Ascending aorta (tissue), 2 donors: ENCODE data around the gene C14orf180. TPM values are rescaled to one million over a fixed set of nuclear protein-coding genes. Genes with fewer than 3 reads are reported as not detected.
A peak's percentile ranks its signal among the peaks of the same experiment; 100 is the strongest.

Experiments
- DNase-seq, 2 donors: peaks; one replicate each; pipeline ENCODE4 v3.0.0-alpha.2; 2019; ENCODE audit warnings: low spot score in 2 of 2
- H3K27ac ChIP-seq, 2 donors: fragments of 200-600 bp; sonication (generic); one replicate each; pipeline ENCODE4 v1.5.1; 2016 to 2017; ENCODE audit warnings: mild to moderate bottlenecking in 1 of 2
- H3K27me3 ChIP-seq: fragments of 200-600 bp; sonication (generic); one replicate; pipeline ENCODE4 v1.5.1; 2017
- H3K36me3 ChIP-seq, 2 donors: fragments of 200-600 bp; sonication (generic); one replicate each; pipeline ENCODE4 v1.5.1; 2016
- H3K4me1 ChIP-seq, 2 donors: fragments of 200-600 bp; sonication (generic); one replicate each; pipeline ENCODE4 v1.5.1; 2016 to 2017; ENCODE audit warnings: mild to moderate bottlenecking in 1 of 2
- H3K4me3 ChIP-seq, 2 donors: fragments of 200-600 bp; sonication (generic); one replicate each; pipeline ENCODE4 v1.5.1; 2016 to 2017; ENCODE audit warnings: mild to moderate bottlenecking in 1 of 2
- H3K9me3 ChIP-seq, 2 donors: fragments of 200-600 bp; sonication (generic); one replicate each; pipeline ENCODE4 v1.5.1; 2016
- CTCF ChIP-seq, 3 experiments: fragments of 200-600 bp in 2 of 3; fragments of 450-650 bp in 1 of 3; sonication (generic) in 2 of 3; IDR thresholded peaks; one replicate each; pipeline ENCODE4 v1.5.1; 2016 to 2019; ENCODE audit warnings: antibody characterized with exemption in 3 of 3, mild to moderate bottlenecking in 1 of 3, moderate library complexity in 1 of 3
- intact Hi-C: fragments of 100-400 bp; cut with DNase I; formaldehyde crosslinking; loops from one replicate; pipeline ENCODE4 v1.15.1; 2023
- total RNA-seq: library from RNA; depleted of rRNA; stranded (reverse); fragments of >200 nt; gene quantifications from one replicate; pipeline ENCODE4 v1.1.0, GENCODE V29; 2016

The C14orf180 gene
- total RNA-seq, 1 donor from 2014 or later = 0.21 TPM

DNA sequence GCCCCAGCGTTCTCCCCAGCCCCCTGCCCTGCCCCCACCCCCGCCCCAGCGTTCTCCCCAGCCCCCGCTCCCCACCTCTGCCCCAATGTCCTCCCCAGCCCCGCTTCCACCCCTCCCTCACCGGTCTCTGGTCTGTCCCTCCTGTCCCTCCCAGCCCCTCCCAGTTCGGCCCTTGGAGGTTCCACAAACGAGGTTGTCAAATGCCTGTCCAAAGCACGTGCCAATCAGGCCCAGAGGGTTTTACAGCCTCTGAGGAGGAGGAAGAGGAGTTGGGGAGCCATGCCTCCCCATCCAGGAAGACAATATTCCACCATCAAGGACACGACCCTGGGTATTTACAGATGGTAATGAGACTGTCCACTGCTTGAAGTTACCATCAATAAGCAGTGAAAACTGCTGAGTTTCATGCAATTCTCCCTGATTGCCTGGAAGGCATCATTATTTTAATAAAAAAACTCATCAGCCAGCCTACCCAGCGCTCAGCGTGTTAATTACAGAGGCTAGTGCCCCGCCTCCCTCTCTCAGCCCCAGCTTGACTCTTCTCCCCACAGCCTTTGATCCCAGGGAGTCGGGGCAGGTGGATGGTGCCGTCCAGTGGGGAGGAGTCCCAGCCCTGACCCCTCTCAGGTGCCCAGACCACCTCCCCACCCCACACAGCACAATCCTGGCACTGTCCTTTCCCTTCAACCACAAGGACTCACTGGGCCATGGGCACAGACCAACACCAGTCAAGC lies 30.6 kb upstream of the C14orf180 start:
- Histone ChIP-seq H3K4me1 (no peaks in the 10 kb centered on the region), H3K36me3 (no peaks in the 10 kb centered on the region), H3K27me3 (no peaks in the 10 kb centered on the region), H3K9me3 (no peaks in the 10 kb centered on the region), H3K4me3 (no peak overlapping the region), H3K27ac (no peak overlapping the region)
- no peak for TF ChIP-seq CTCF (IDR thresholded peaks at IDR 0.05)
- intact Hi-C loops = no loop called here
- DNase-seq = peak in 1 of 2 donors; percentile 49

GRCh38 chr14:104549536-104550339 lies 29.8 kb upstream of the C14orf180 start:
- H3K4me3 ChIP-seq = no peak overlapping the region
- no peak for TF ChIP-seq CTCF (IDR thresholded peaks at IDR 0.05)
- H3K36me3 ChIP-seq = no peaks in the 10 kb centered on the region
- H3K27ac ChIP-seq = no peak overlapping the region
- H3K4me1 ChIP-seq = no peaks in the 10 kb centered on the region
- no peaks in the 10 kb centered on the region for H3K9me3 ChIP-seq
- intact Hi-C loops = no loop called here
- peak in 1 of 2 donors; percentile 30 for DNase-seq
- no peaks in the 10 kb centered on the region for H3K27me3 ChIP-seq

- TF ChIP-seq CTCF (IDR thresholded peaks at IDR 0.05) = no peak
- no peak overlapping the region for H3K4me3 ChIP-seq
- H3K4me1 ChIP-seq = no peaks in the 10 kb centered on the region
- H3K27me3 ChIP-seq = no peaks in the 10 kb centered on the region
- H3K9me3 ChIP-seq = no peaks in the 10 kb centered on the region
- H3K27ac ChIP-seq = no peak overlapping the region
- intact Hi-C loops = no loop called here
- peak in 1 of 2 donors; percentile 34 for DNase-seq
- no peaks in the 10 kb centered on the region for H3K36me3 ChIP-seq
Measured at GRCh38 chr14:104550340-104550860, 29.2 kb upstream of the C14orf180 start.

DNA sequence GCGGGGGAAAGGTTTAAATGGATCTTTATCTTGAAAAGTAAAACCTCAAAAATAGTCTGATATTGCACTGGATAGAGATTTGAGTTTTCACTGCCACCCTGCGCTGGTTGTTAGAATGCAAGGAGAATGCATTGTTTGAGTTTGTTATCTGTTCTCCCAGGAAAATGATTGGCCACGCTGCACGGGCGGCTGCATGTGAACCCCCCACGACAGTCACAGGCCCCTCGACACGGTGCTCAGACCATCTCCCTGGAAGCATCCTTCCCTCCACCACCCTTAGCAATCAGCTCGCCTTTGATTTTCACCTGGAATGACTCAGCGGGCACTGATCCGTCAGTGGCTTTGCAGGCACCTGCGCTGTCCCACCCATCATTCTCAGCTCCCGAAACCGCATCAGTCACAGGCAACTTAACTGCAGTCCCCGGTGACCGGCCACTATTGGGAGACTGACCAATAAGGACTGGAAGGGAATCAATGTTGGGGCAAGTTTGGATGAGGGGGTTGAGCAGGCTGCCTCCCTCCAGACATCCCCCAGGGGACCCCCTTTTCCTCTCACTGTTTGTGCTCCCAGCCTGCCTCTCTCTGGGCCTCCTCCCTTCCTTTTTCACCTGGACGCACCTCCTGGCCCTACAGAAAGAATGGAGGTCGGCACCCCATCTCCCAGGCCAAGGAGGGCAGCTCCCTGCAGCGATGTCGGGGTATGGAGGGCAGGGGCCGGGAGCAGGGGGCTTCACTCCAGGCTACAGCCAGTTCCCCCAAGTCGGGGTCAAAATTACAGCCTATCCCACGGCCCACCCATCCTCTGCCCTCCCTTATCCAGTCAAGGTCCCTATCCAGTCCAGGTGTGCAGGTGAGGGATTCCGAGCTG lies 28.5 kb upstream of the C14orf180 start:
- H3K27me3 ChIP-seq = no peaks in the 10 kb centered on the region

More for the DNA sequence above, 28.5 kb upstream of the C14orf180 start:
- peak in 1 of 2 donors; percentile 44 for DNase-seq
- H3K9me3 ChIP-seq = no peaks in the 10 kb centered on the region
- TF ChIP-seq CTCF (IDR thresholded peaks at IDR 0.05) = no peak
- H3K27ac ChIP-seq = no peak overlapping the region
- no peaks in the 10 kb centered on the region for H3K36me3 ChIP-seq
- no peaks in the 10 kb centered on the region for H3K4me1 ChIP-seq
- no peak overlapping the region for H3K4me3 ChIP-seq
- intact Hi-C loops = no loop called here
